A549 (cell line): ENCODE measurements around the gene RBM4B. TPM values are rescaled to one million over a fixed set of nuclear protein-coding genes. Genes with fewer than 3 reads are reported as not detected.
A peak's percentile ranks its signal among the peaks of the same experiment; 100 is the strongest.

ENCODE experiments used
- ATAC-seq, 2 experiments: fragments of 200-7000 bp in 1 of 2; fragments of >200 bp in 1 of 2; cut with Nextera tagmentation in 1 of 2; cut with Tn5 transposase in 1 of 2; 3 replicates each; pipeline versions ENCODE4 v1.8.0 to v1.9.1; 2018 to 2020; ENCODE audit warnings: mild to moderate bottlenecking in 1 of 2, moderate library complexity in 1 of 2
- CTCF ChIA-PET: fragments of 300-600 bp; sonication (Branson Sonifier 250); formaldehyde crosslinking; extraction: SDS; loops from one replicate; lab custom pipeline; 2021; ENCODE audit warnings: antibody characterized with exemption, inconsistent platforms; lab: Yijun Ruan, JAX
- POLR2A ChIA-PET: fragments of 350-600 bp; formaldehyde crosslinking; extraction: SDS; loops from one replicate; lab custom pipeline; 2021; ENCODE audit warnings: antibody characterized with exemption, inconsistent platforms; lab: Yijun Ruan, JAX
- DNase-seq, 2 experiments: peaks; one replicate each; pipeline versions ENCODE4 v3.0.0 to v3.0.0-alpha.2; 2011 to 2016; ENCODE audit warnings: low read depth in 1 of 2, low spot score in 1 of 2
- FAIRE-seq: peaks from 2 replicates; lab custom pipeline; 2011; peaks lifted over from hg19 to GRCh38; lab: Jason Lieb, UNC
- H3K27ac ChIP-seq, 2 experiments: fragments of >200 bp; sonication (Bioruptor Twin); formaldehyde crosslinking; 3 replicates each; pipeline ENCODE4 v1.5.1; 2016 to 2017
- H3K4me1 ChIP-seq: fragments of >200 bp; sonication (Bioruptor Twin); formaldehyde crosslinking; 3 replicates; pipeline ENCODE4 v1.6.1; 2016
- H3K4me2 ChIP-seq: fragments of >200 bp; sonication (Bioruptor Twin); formaldehyde crosslinking; 3 replicates; pipeline ENCODE4 v1.6.1; 2016
- H3K4me3 ChIP-seq: fragments of >200 bp; sonication (Bioruptor Twin); formaldehyde crosslinking; 3 replicates; pipeline ENCODE4 v1.5.1; 2016
- H3K9me3 ChIP-seq: fragments of >200 bp; sonication (Bioruptor Twin); formaldehyde crosslinking; 3 replicates; pipeline ENCODE4 v1.6.1; 2016
- BHLHE40 ChIP-seq: IDR thresholded peaks from 2 replicates; pipeline ENCODE4 v1.6.1; 2012; ENCODE audit warnings: low read depth, low read length, inconsistent platforms
- CBX2 ChIP-seq: fragments of 200-600 bp; sonication (generic); IDR thresholded peaks from 2 replicates; pipeline ENCODE4 v1.6.1; 2016; ENCODE audit warnings: low read depth, mild to moderate bottlenecking, borderline replicate concordance
- CEBPB ChIP-seq, 2 experiments: fragments of >200 bp in 1 of 2; sonication (Bioruptor Twin) in 1 of 2; formaldehyde crosslinking in 1 of 2; IDR thresholded peaks; 2 replicates each; pipeline ENCODE4 v1.6.1; 2012 to 2016
- CHD2 ChIP-seq: fragments of 150-350 bp; IDR thresholded peaks from 2 replicates; pipeline ENCODE4 v1.6.1; 2014; ENCODE audit warnings: low read length; ENCODE audit not compliant: partially characterized antibody
- CHD4 ChIP-seq: fragments of 200-600 bp; sonication (generic); IDR thresholded peaks from 2 replicates; pipeline ENCODE4 v1.6.1; 2016; ENCODE audit warnings: antibody characterized with exemption, mild to moderate bottlenecking, borderline replicate concordance
- EHMT2 ChIP-seq: fragments of 200-600 bp; sonication (generic); IDR thresholded peaks from 2 replicates; pipeline ENCODE4 v1.6.1; 2016; ENCODE audit warnings: antibody characterized with exemption, low read depth, mild to moderate bottlenecking, moderate library complexity
- EP300 ChIP-seq, 2 experiments: fragments of >200 bp; sonication (Bioruptor Twin); formaldehyde crosslinking; IDR thresholded peaks; 2 replicates in 1 of 2; 3 replicates in 1 of 2; pipeline ENCODE4 v1.6.1; 2016 to 2017
- FOSB ChIP-seq: fragments of 250-450 bp; sonication (Bioruptor Pico); IDR thresholded peaks from 2 replicates; pipeline ENCODE4 v1.5.0; 2020; ENCODE audit warnings: mild to moderate bottlenecking, moderate library complexity
- FOSL2 ChIP-seq, 2 experiments: fragments of 450-650 bp in 1 of 2; fragments of >200 bp in 1 of 2; sonication (Bioruptor Twin) in 1 of 2; formaldehyde crosslinking; IDR thresholded peaks; 2 replicates each; pipeline versions ENCODE4 v1.5.0 to v1.6.1; 2016 to 2020; ENCODE audit warnings: mild to moderate bottlenecking in 1 of 2, moderate library complexity in 1 of 2
- FOXS1 ChIP-seq: fragments of 250-450 bp; sonication (Bioruptor Pico); IDR thresholded peaks from 2 replicates; pipeline ENCODE4 v1.5.0; 2020; ENCODE audit warnings: mild to moderate bottlenecking, moderate library complexity
- GATA3 ChIP-seq: IDR thresholded peaks from 2 replicates; pipeline ENCODE4 v1.6.1; 2012; ENCODE audit warnings: borderline replicate concordance
- HEYL ChIP-seq: fragments of 250-450 bp; sonication (Bioruptor Pico); IDR thresholded peaks from 2 replicates; pipeline ENCODE4 v1.8.0; 2021; ENCODE audit warnings: mild to moderate bottlenecking, moderate library complexity
- HOXA7 ChIP-seq: fragments of 250-450 bp; sonication (Bioruptor Pico); IDR thresholded peaks from 2 replicates; pipeline ENCODE4 v1.5.0; 2020; ENCODE audit warnings: mild to moderate bottlenecking, moderate library complexity
- HOXB13 ChIP-seq: fragments of 250-450 bp; sonication (Bioruptor Pico); IDR thresholded peaks from 2 replicates; pipeline ENCODE4 v1.5.0; 2020; ENCODE audit warnings: low read depth, mild to moderate bottlenecking, moderate library complexity
- HOXB5 ChIP-seq: fragments of 250-450 bp; sonication (Bioruptor Pico); IDR thresholded peaks from 2 replicates; pipeline ENCODE4 v1.5.0; 2020; ENCODE audit warnings: mild to moderate bottlenecking, moderate library complexity
- JUN ChIP-seq, 2 experiments: fragments of >200 bp; sonication (Bioruptor Twin); formaldehyde crosslinking; IDR thresholded peaks; 2 replicates in 1 of 2; 3 replicates in 1 of 2; pipeline ENCODE4 v1.6.1; 2016 to 2017
- JUNB ChIP-seq: fragments of >200 bp; sonication (Bioruptor Twin); formaldehyde crosslinking; IDR thresholded peaks from 2 replicates; pipeline ENCODE4 v1.6.1; 2016
- KDM5A ChIP-seq: fragments of 200-600 bp; sonication (generic); IDR thresholded peaks from 2 replicates; pipeline ENCODE4 v1.6.1; 2016; ENCODE audit warnings: antibody characterized with exemption, mild to moderate bottlenecking
- MAZ ChIP-seq: fragments of 150-350 bp; IDR thresholded peaks from 2 replicates; pipeline ENCODE4 v1.6.1; 2014; ENCODE audit warnings: antibody characterized with exemption, low read depth, low read length, borderline replicate concordance
- MYC ChIP-seq: IDR thresholded peaks from 2 replicates; pipeline ENCODE4 v1.6.1; 2012; ENCODE audit warnings: mild to moderate bottlenecking, inconsistent platforms, low read length, improper control_type of control experiment, borderline replicate concordance
- PHF8 ChIP-seq: fragments of 200-600 bp; sonication (generic); IDR thresholded peaks from 2 replicates; pipeline ENCODE4 v1.6.1; 2016; ENCODE audit warnings: low read depth, mild to moderate bottlenecking, antibody characterized with exemption, moderate library complexity, borderline replicate concordance
- POLR2A ChIP-seq: IDR thresholded peaks from 2 replicates; pipeline ENCODE4 v1.6.1; 2012; ENCODE audit warnings: mild to moderate bottlenecking, low read length
- RARB ChIP-seq: fragments of 250-450 bp; sonication (Bioruptor Pico); IDR thresholded peaks from 2 replicates; pipeline ENCODE4 v1.8.0; 2021; ENCODE audit warnings: mild to moderate bottlenecking, moderate library complexity
- RFX5 ChIP-seq: fragments of 450-650 bp; IDR thresholded peaks from 2 replicates; pipeline ENCODE4 v1.7.1; 2014; ENCODE audit warnings: antibody characterized with exemption, mild to moderate bottlenecking, moderate library complexity
- SREBF2 ChIP-seq: fragments of 450-650 bp; IDR thresholded peaks from 2 replicates; pipeline ENCODE4 v1.6.1; 2014; ENCODE audit warnings: mild to moderate bottlenecking, moderate library complexity
- TFCP2L1 ChIP-seq: fragments of 250-450 bp; sonication (Bioruptor Pico); IDR thresholded peaks from 2 replicates; pipeline ENCODE4 v1.5.0; 2021; ENCODE audit warnings: mild to moderate bottlenecking
- TP53 ChIP-seq: fragments of 250-450 bp; sonication (Bioruptor Pico); IDR thresholded peaks from 2 replicates; pipeline ENCODE4 v1.5.0; 2021; ENCODE audit warnings: mild to moderate bottlenecking, moderate library complexity
- ZNF302 ChIP-seq: fragments of 250-450 bp; sonication (Bioruptor Pico); IDR thresholded peaks from 2 replicates; pipeline ENCODE4 v1.9.0; 2021; ENCODE audit warnings: inconsistent platforms, mild to moderate bottlenecking, moderate library complexity
- ZSCAN20 ChIP-seq: fragments of 250-450 bp; sonication (Bioruptor Pico); IDR thresholded peaks from 2 replicates; pipeline ENCODE4 v1.8.0; 2022; ENCODE audit warnings: mild to moderate bottlenecking, moderate library complexity
- WGBS: methylation state at CpG from one replicate; pipeline ENCODE4 v1.1.6; 2017; ENCODE audit errors: missing lambda C conversion rate; 5-methylcytosine and 5-hydroxymethylcytosine counted together
- polyA plus RNA-seq, 4 experiments: library from polyadenylated mRNA; depleted of rRNA in 3 of 4; stranded (reverse); fragments of >200 nt; fragmentation: RNase III in 1 of 4; extraction: RNeasy Plus Mini Kit Qiagen cat#74134 plus additional on column Dnase treatment in 1 of 4; gene quantifications; 2 replicates in 3 of 4; 3 replicates in 1 of 4; pipeline ENCODE4 v1.2.3, GENCODE V29; 2011 to 2017
- TF ChIP-seq, protein P1 (sequence below): IDR thresholded peaks from 2 replicates; pipeline ENCODE4 v1.6.1; 2012
- TF ChIP-seq, protein P2 (sequence below): fragments of 150-350 bp; IDR thresholded peaks from 2 replicates; pipeline ENCODE4 v1.6.1; 2014; ENCODE audit warnings: low read depth, mild to moderate bottlenecking, low read length
- TF ChIP-seq, protein P3 (sequence below): fragments of 250-450 bp; sonication (Bioruptor Pico); IDR thresholded peaks from 2 replicates; pipeline ENCODE4 v1.5.0; 2020; ENCODE audit warnings: low read depth, mild to moderate bottlenecking, moderate library complexity
- TF ChIP-seq, protein P4 (sequence below): IDR thresholded peaks from 2 replicates; pipeline ENCODE4 v1.6.1; 2012; ENCODE audit warnings: low read depth, borderline replicate concordance
- TF ChIP-seq, protein P5 (sequence below): fragments of >200 bp; sonication (Bioruptor Twin); formaldehyde crosslinking; IDR thresholded peaks from 3 replicates; pipeline ENCODE4 v1.6.1; 2016
- TF ChIP-seq, protein P6 (sequence below): fragments of 250-450 bp; sonication (Bioruptor Pico); IDR thresholded peaks from 2 replicates; pipeline ENCODE4 v1.5.0; 2021; ENCODE audit warnings: mild to moderate bottlenecking, moderate library complexity, borderline replicate concordance

RBM4B gene
- polyA plus RNA-seq, 2 of the 4 experiments (the other 2 are of a cell fraction) = 28.0 to 32.7 TPM

DNA sequence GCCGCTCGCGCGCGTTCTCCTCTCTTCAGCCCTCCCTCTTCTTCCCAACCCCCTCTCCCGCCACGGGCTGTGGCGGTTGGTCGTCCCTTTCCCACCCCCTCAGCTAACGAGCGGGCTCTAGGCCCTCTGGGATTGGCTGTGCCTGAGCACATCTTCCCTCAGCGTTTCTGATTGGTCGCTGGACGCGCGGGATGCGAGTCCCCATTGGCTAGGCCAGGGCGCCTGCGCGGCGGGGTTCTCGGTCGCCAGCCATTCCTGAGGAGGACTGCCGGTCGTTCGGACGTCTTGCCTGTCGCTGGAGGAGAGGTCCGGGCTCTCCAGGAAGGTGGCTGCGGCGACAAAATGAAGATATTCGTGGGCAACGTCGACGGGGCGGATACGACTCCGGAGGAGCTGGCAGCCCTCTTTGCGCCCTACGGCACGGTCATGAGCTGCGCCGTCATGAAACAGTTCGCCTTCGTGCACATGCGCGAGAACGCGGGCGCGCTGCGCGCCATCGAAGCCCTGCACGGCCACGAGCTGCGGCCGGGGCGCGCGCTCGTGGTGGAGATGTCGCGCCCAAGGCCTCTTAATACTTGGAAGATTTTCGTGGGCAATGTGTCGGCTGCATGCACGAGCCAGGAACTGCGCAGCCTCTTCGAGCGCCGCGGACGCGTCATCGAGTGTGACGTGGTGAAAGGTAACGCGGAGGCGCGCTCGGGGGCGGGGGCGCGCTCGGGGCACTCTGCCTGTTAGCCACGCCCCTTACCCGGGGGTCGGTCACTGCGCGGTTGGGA lies 61.1 kb downstream of the RBM4B start, which contains the start of gene RBM14:
TSS of gene RBM14 (plus strand) at position 252 of the 776 bp plus-strand sequence. CDS start at position 343, 91 bp downstream.
- no peak for FAIRE-seq
- ChIA-PET CTCF (interaction anchor here (0.7 to 2.0 kb wide), 6 partner anchors 11 to 70 kb away, joined by 3 to 7 read pairs (median 3); partner anchors contain the start of genes CTSF and RBM4), POLR2A (interaction anchor here (0.6 to 2.9 kb wide), 29 partner anchors 8 to 966 kb away, joined by 3 to 60 read pairs (median 5); partner anchors contain the start of genes ACTN3, BBS1, CCDC87 and CCS)
- ATAC-seq = peak; percentile 96 to 98
- Histone ChIP-seq H3K4me2 (peak within 1 kb of the TSS; percentile 90), H3K4me3 (peak within 1 kb of the TSS; percentile 60), H3K9me3 (no peaks in the 10 kb centered on the region), H3K4me1 (peaks cover 29% of the 10 kb centered on the region), H3K27ac (peak within 1 kb of the TSS; percentile 95 to 97)
- under 1% methylated on average over 42 of the region's 90 CpGs for WGBS
- peak; percentile 99 to 100 for DNase-seq
- no peak for TF ChIP-seq FOSL2 (IDR thresholded peaks at IDR 0.05)
- no peak; the same call in 1 of the 2 replicates for TF ChIP-seq FOSL2 (CRISPR knock-in tag; IDR thresholded peaks at IDR 0.05)
- TF ChIP-seq, protein P1, sequence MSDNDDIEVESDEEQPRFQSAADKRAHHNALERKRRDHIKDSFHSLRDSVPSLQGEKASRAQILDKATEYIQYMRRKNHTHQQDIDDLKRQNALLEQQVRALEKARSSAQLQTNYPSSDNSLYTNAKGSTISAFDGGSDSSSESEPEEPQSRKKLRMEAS = peak; percentile 88
- 0 out of 2 replicates have a peak, but pooled peaks have one; percentile 15 for TF ChIP-seq RFX5
- no peak for TF ChIP-seq ZNF302
- no peak for TF ChIP-seq CBX2
- peak; percentile 56 for TF ChIP-seq KDM5A
- peak; percentile 95; the same call in 1 of the 2 replicates for TF ChIP-seq PHF8
- TF ChIP-seq, protein P2, sequence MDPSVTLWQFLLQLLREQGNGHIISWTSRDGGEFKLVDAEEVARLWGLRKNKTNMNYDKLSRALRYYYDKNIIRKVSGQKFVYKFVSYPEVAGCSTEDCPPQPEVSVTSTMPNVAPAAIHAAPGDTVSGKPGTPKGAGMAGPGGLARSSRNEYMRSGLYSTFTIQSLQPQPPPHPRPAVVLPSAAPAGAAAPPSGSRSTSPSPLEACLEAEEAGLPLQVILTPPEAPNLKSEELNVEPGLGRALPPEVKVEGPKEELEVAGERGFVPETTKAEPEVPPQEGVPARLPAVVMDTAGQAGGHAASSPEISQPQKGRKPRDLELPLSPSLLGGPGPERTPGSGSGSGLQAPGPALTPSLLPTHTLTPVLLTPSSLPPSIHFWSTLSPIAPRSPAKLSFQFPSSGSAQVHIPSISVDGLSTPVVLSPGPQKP = no peak
- TF ChIP-seq RARB (CRISPR knock-in tag) = no peak
- 0 out of 2 replicates have a peak, but pooled peaks have one; percentile 24 for TF ChIP-seq TFCP2L1
- TF ChIP-seq FOSB (CRISPR knock-in tag) = no peak
- no peak for TF ChIP-seq ZSCAN20
- TF ChIP-seq HOXB5 (CRISPR knock-in tag) = 0 out of 2 replicates have a peak, but pooled peaks have one; percentile 52
- peak; percentile 44 for TF ChIP-seq MYC
- no peak for TF ChIP-seq CEBPB (IDR thresholded peaks at IDR 0.05)
- no peak for TF ChIP-seq EP300 (IDR thresholded peaks at IDR 0.05)
- TF ChIP-seq HOXA7 (CRISPR knock-in tag) = no peak
- TF ChIP-seq, protein P3, sequence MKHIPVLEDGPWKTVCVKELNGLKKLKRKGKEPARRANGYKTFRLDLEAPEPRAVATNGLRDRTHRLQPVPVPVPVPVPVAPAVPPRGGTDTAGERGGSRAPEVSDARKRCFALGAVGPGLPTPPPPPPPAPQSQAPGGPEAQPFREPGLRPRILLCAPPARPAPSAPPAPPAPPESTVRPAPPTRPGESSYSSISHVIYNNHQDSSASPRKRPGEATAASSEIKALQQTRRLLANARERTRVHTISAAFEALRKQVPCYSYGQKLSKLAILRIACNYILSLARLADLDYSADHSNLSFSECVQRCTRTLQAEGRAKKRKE (CRISPR knock-in tag) = no peak
- TF ChIP-seq, protein P4, sequence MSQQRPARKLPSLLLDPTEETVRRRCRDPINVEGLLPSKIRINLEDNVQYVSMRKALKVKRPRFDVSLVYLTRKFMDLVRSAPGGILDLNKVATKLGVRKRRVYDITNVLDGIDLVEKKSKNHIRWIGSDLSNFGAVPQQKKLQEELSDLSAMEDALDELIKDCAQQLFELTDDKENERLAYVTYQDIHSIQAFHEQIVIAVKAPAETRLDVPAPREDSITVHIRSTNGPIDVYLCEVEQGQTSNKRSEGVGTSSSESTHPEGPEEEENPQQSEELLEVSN = peak; percentile 72
- TF ChIP-seq JUNB = no peak
- TF ChIP-seq, protein P5, sequence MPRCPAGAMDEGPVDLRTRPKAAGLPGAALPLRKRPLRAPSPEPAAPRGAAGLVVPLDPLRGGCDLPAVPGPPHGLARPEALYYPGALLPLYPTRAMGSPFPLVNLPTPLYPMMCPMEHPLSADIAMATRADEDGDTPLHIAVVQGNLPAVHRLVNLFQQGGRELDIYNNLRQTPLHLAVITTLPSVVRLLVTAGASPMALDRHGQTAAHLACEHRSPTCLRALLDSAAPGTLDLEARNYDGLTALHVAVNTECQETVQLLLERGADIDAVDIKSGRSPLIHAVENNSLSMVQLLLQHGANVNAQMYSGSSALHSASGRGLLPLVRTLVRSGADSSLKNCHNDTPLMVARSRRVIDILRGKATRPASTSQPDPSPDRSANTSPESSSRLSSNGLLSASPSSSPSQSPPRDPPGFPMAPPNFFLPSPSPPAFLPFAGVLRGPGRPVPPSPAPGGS = peak; percentile 91; the same call in 2 of the 3 replicates
- no peak for TF ChIP-seq CHD4
- peak; percentile 94 to 97 for TF ChIP-seq JUN (IDR thresholded peaks at IDR 0.05)
- peak; percentile 72 for TF ChIP-seq MAZ
- no peak; the same call in 1 of the 2 replicates for TF ChIP-seq GATA3
- peak; percentile 67; the same call in 1 of the 2 replicates for TF ChIP-seq HEYL (CRISPR knock-in tag)
- TF ChIP-seq EHMT2 = no peak
- TF ChIP-seq, protein P6, sequence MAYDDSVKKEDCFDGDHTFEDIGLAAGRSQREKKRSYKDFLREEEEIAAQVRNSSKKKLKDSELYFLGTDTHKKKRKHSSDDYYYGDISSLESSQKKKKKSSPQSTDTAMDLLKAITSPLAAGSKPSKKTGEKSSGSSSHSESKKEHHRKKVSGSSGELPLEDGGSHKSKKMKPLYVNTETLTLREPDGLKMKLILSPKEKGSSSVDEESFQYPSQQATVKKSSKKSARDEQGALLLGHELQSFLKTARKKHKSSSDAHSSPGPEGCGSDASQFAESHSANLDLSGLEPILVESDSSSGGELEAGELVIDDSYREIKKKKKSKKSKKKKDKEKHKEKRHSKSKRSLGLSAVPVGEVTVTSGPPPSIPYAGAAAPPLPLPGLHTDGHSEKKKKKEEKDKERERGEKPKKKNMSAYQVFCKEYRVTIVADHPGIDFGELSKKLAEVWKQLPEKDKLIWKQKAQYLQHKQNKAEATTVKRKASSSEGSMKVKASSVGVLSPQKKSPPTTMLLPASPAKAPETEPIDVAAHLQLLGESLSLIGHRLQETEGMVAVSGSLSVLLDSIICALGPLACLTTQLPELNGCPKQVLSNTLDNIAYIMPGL (CRISPR knock-in tag) = peak; percentile 29; the same call in 1 of the 2 replicates
- TF ChIP-seq FOXS1 (CRISPR knock-in tag) = 0 out of 2 replicates have a peak, but pooled peaks have one; percentile 33
- no peak for TF ChIP-seq CHD2
- 0 out of 2 replicates have a peak, but pooled peaks have one; percentile 75 for TF ChIP-seq TP53 (CRISPR knock-in tag)
- TF ChIP-seq BHLHE40 = no peak
- no peak for TF ChIP-seq SREBF2
- TF ChIP-seq HOXB13 (CRISPR knock-in tag) = peak; percentile 83
- TF ChIP-seq POLR2A = peak; percentile 94
